ENCODE results near the gene MAN1A1. TPM values are rescaled to one million over a fixed set of nuclear protein-coding genes. Genes with fewer than 3 reads are reported as not detected.

MAN1A1 gene
- total RNA-seq, 4 donors from 2014 or later: 6.3 to 92.3 (median 22.4) TPM

- no peaks in the 10 kb centered on the region for H3K27me3 ChIP-seq
- no peak overlapping the region for H3K4me3 ChIP-seq
- intact Hi-C loops (cut with DNase I): loop anchor here (10.0 kb wide), 1 partner anchor 202 kb away; the partner anchor contains the start of gene MAN1A1
- WGBS, 2 donors: 91 to 92% methylated on average over 5 of the region's 5 CpGs
- TF ChIP-seq CTCF (IDR thresholded peaks at IDR 0.05) (no peak), POLR2A (IDR thresholded peaks at IDR 0.05) (no peak)
- peaks cover 4 to 21% (median 14%) of the 10 kb centered on the region in 3 donors for H3K4me1 ChIP-seq
- no peaks in the 10 kb centered on the region for H3K36me3 ChIP-seq
- H3K9me3 ChIP-seq: no peaks in the 10 kb centered on the region
- DNase-seq: no peak
- H3K27ac ChIP-seq: no peak overlapping the region
Measured at GRCh38 chr6:119142637-119143036, 206.9 kb downstream of the MAN1A1 start.

GRCh38 chr6:119142041-119142440 lies 207.5 kb downstream of the MAN1A1 start:
- no peaks in the 10 kb centered on the region for H3K36me3 ChIP-seq
- DNase-seq: no peak
- no peak overlapping the region for H3K27ac ChIP-seq
- 98 to 99% methylated on average over 9 of the region's 9 CpGs for WGBS, 2 donors
- peaks cover 5 to 21% (median 15%) of the 10 kb centered on the region in 3 donors for H3K4me1 ChIP-seq
- H3K9me3 ChIP-seq: no peaks in the 10 kb centered on the region
- H3K27me3 ChIP-seq: no peaks in the 10 kb centered on the region
- H3K4me3 ChIP-seq: no peak overlapping the region
- intact Hi-C loops (cut with DNase I): loop anchor here (10.0 kb wide), 1 partner anchor 203 kb away; the partner anchor contains the start of gene MAN1A1
- TF ChIP-seq POLR2A (IDR thresholded peaks at IDR 0.05) (no peak), CTCF (IDR thresholded peaks at IDR 0.05) (no peak)

- 87 to 92% methylated on average over 12 of the region's 12 CpGs for WGBS, 2 donors
- TF ChIP-seq CTCF (IDR thresholded peaks at IDR 0.05) (no peak), POLR2A (IDR thresholded peaks at IDR 0.05) (no peak)
- Histone ChIP-seq H3K36me3 (no peaks in the 10 kb centered on the region), H3K4me1 (peaks cover 7 to 18% (median 10%) of the 10 kb centered on the region in 3 donors), H3K27me3 (no peaks in the 10 kb centered on the region), H3K9me3 (no peaks in the 10 kb centered on the region), H3K27ac (no peak overlapping the region), H3K4me3 (no peak overlapping the region)
- intact Hi-C loops (cut with DNase I): loop anchor here (10.0 kb wide), 1 partner anchor 204 kb away; the partner anchor contains the start of gene MAN1A1
- no peak for DNase-seq
Measured at GRCh38 chr6:119140196-119141140, 209.1 kb downstream of the MAN1A1 start.

GRCh38 chr6:119138906-119139541 lies 210.5 kb downstream of the MAN1A1 start:
- Histone ChIP-seq H3K4me3 (no peak overlapping the region), H3K9me3 (no peaks in the 10 kb centered on the region), H3K36me3 (no peaks in the 10 kb centered on the region), H3K27me3 (no peaks in the 10 kb centered on the region), H3K4me1 (peaks cover 7 to 18% (median 10%) of the 10 kb centered on the region in 3 donors), H3K27ac (no peak overlapping the region)
- intact Hi-C loops (cut with DNase I): no loop called here
- no peak for DNase-seq
- TF ChIP-seq CTCF (IDR thresholded peaks at IDR 0.05) (no peak), POLR2A (IDR thresholded peaks at IDR 0.05) (no peak)
- 67 to 83% methylated on average over 7 of the region's 7 CpGs for WGBS, 2 donors

Measured in esophagus squamous epithelium (tissue), 5 donors.